Keratinocyte (primary cell): ENCODE measurements around the gene CAMSAP1. TPM values are rescaled to one million over a fixed set of nuclear protein-coding genes. Genes with fewer than 3 reads are reported as not detected.

Experiments used
- DNase-seq: peaks from one replicate; pipeline ENCODE4 v3.0.0-alpha.2; 2011; ENCODE audit warnings: low read depth, missing footprints, low spot score
- FAIRE-seq: peaks from 2 replicates; lab custom pipeline; 2011; peaks lifted over from hg19 to GRCh38; lab: Jason Lieb, UNC
- H2AFZ ChIP-seq: 2 replicates; pipeline ENCODE4 v1.6.0; 2012; ENCODE audit warnings: low read length, control low read depth, inconsistent platforms; ENCODE audit not compliant: control insufficient read depth
- H3K27ac ChIP-seq: 2 replicates; pipeline ENCODE4 v1.5.1; 2011; ENCODE audit warnings: low read length; ENCODE audit not compliant: control insufficient read depth, insufficient read depth
- H3K27me3 ChIP-seq: 3 replicates; pipeline ENCODE4 v1.6.0; 2011; ENCODE audit warnings: low read length; ENCODE audit not compliant: control insufficient read depth, insufficient read depth; ENCODE audit errors: extremely low read depth
- H3K36me3 ChIP-seq, 2 experiments: 2 replicates in 1 of 2; 3 replicates in 1 of 2; pipeline ENCODE4 v1.5.1; 2011; ENCODE audit warnings: low read length in 2 of 2, mild to moderate bottlenecking in 1 of 2; ENCODE audit not compliant: control insufficient read depth in 2 of 2, insufficient read depth in 2 of 2; ENCODE audit errors: extremely low read depth in 1 of 2
- H3K4me1 ChIP-seq: 3 replicates; pipeline ENCODE4 v1.5.1; 2011; ENCODE audit warnings: low read length; ENCODE audit not compliant: control insufficient read depth, insufficient read depth; ENCODE audit errors: extremely low read depth
- H3K4me2 ChIP-seq: 3 replicates; pipeline ENCODE4 v1.6.0; 2011; ENCODE audit warnings: low read depth, low read length; ENCODE audit not compliant: control insufficient read depth, insufficient read depth; ENCODE audit errors: extremely low read depth
- H3K4me3 ChIP-seq, 3 experiments: fragments of 200-600 bp in 1 of 3; sonication (generic) in 1 of 3; 2 replicates in 2 of 3; 3 replicates in 1 of 3; pipeline ENCODE4 v1.5.1; 2011 to 2016; ENCODE audit warnings: low read length in 3 of 3, mild to moderate bottlenecking in 3 of 3, control low read depth in 2 of 3, inconsistent platforms in 1 of 3, low read depth in 1 of 3, mixed read lengths in 1 of 3, mixed run types in 1 of 3, moderate library complexity in 1 of 3; ENCODE audit not compliant: control insufficient read depth in 2 of 3, insufficient read depth in 2 of 3; ENCODE audit errors: extremely low read depth in 1 of 3
- H3K79me2 ChIP-seq: 2 replicates; pipeline ENCODE4 v1.6.0; 2012; ENCODE audit warnings: low read length; ENCODE audit not compliant: control insufficient read depth, insufficient read depth
- H3K9ac ChIP-seq: 3 replicates; pipeline ENCODE4 v1.6.0; 2011; ENCODE audit warnings: low read length; ENCODE audit not compliant: control insufficient read depth, insufficient read depth; ENCODE audit errors: extremely low read depth
- H3K9me1 ChIP-seq: 3 replicates; pipeline ENCODE4 v1.6.0; 2011; ENCODE audit warnings: low read length; ENCODE audit not compliant: control insufficient read depth, insufficient read depth; ENCODE audit errors: extremely low read depth
- H3K9me3 ChIP-seq: 2 replicates; pipeline ENCODE4 v1.5.1; 2012; ENCODE audit warnings: low read depth, low read length; ENCODE audit not compliant: control insufficient read depth
- H4K20me1 ChIP-seq: 3 replicates; pipeline ENCODE4 v1.6.0; 2011; ENCODE audit warnings: low read length; ENCODE audit not compliant: control insufficient read depth, insufficient read depth; ENCODE audit errors: extremely low read depth
- CTCF ChIP-seq, 3 experiments: IDR thresholded peaks in 1 of 3; conservative IDR thresholded peaks in 1 of 3; optimal IDR thresholded peaks in 1 of 3; 2 replicates in 2 of 3; 3 replicates in 1 of 3; pipeline versions ENCODE3 to v1.5.1; 2011; ENCODE audit warnings: low read length in 3 of 3, mild to moderate bottlenecking in 3 of 3, moderate library complexity in 2 of 3, control low read depth in 1 of 3, inconsistent platforms in 1 of 3; ENCODE audit not compliant: insufficient read depth in 2 of 3; ENCODE audit errors: extremely low read depth in 1 of 3
- EZH2 ChIP-seq: IDR thresholded peaks from one replicate; pipeline ENCODE4 v1.6.1; 2012; ENCODE audit warnings: inconsistent platforms, mild to moderate bottlenecking, low read length, moderate library complexity
- dilution Hi-C: fragments of 300-500 bp; cut with MboI; formaldehyde crosslinking; loops from one replicate; pipeline ENCODE4 v1.7.0; 2020; ENCODE audit warnings: low sequenced_read_pairs; ENCODE audit not compliant: extremely low pct_ligation_motif_present
- polyA plus RNA-seq, 5 experiments: library from polyadenylated mRNA; depleted of rRNA in 3 of 5; stranded (reverse) in 3 of 5; stranded (forward) in 1 of 5; unstranded in 1 of 5; fragments of >200 nt; gene quantifications; 1 replicate in 1 of 5; 2 replicates in 3 of 5; 3 replicates in 1 of 5; pipeline versions ENCODE4 v1.2.1 to v1.2.3, GENCODE V29; 2011 to 2012; ENCODE audit warnings: missing spikeins in 2 of 5, low read depth in 1 of 5, low replicate concordance in 1 of 5

Gene CAMSAP1
- polyA plus RNA-seq, 1 donor (not counting 4 experiments of a cell fraction or from before 2014, with no cell fraction given): 8.3 TPM

- H3K9me1 ChIP-seq: no peaks in the 10 kb centered on the region
- peaks cover 13% of the 10 kb centered on the region in 2 experiments for H3K36me3 ChIP-seq
These were observed 96.4 kb downstream of the CAMSAP1 start for GRCh38 chr9:135810806-135811575.

GRCh38 chr9:135809166-135809565, 98.2 kb downstream of the CAMSAP1 start:
- Histone ChIP-seq H3K9me1 (no peaks in the 10 kb centered on the region), H2AFZ (no peak overlapping the region), H3K9me3 (no peaks in the 10 kb centered on the region), H3K79me2 (no peaks in the 10 kb centered on the region), H3K4me2 (no peak overlapping the region), H4K20me1 (no peaks in the 10 kb centered on the region), H3K27me3 (no peaks in the 10 kb centered on the region), H3K36me3 (peaks cover 10% of the 10 kb centered on the region in 2 experiments), H3K27ac (no peak overlapping the region), H3K4me1 (no peaks in the 10 kb centered on the region), H3K4me3 (no peak overlapping the region), H3K9ac (no peak overlapping the region)
- TF ChIP-seq CTCF (optimal IDR thresholded peaks at IDR 0.05 in 1 of 3, IDR thresholded peaks at IDR 0.05 in 1 of 3, conservative IDR thresholded peaks at IDR 0.05 in 1 of 3; ENCODE audit: extremely low read depth in 1 of 3, insufficient read depth in 2 of 3, low read length in 3 of 3) (no peak), EZH2 (no peak)
- dilution Hi-C loops: no loop called here
- DNase-seq (no peak), FAIRE-seq (no peak)

More at GRCh38 chr9:135810806-135811575, 96.4 kb downstream of the CAMSAP1 start:
- Histone ChIP-seq H3K79me2 (no peaks in the 10 kb centered on the region), H3K27me3 (no peaks in the 10 kb centered on the region), H3K4me1 (no peaks in the 10 kb centered on the region), H2AFZ (no peak overlapping the region), H3K9ac (no peak overlapping the region), H4K20me1 (no peaks in the 10 kb centered on the region), H3K4me2 (no peak overlapping the region), H3K9me3 (no peaks in the 10 kb centered on the region), H3K27ac (no peak overlapping the region), H3K4me3 (no peak overlapping the region)
- no peak for TF ChIP-seq CTCF (optimal IDR thresholded peaks at IDR 0.05 in 1 of 3, IDR thresholded peaks at IDR 0.05 in 1 of 3, conservative IDR thresholded peaks at IDR 0.05 in 1 of 3; ENCODE audit: extremely low read depth in 1 of 3, insufficient read depth in 2 of 3, low read length in 3 of 3)
- no peak for TF ChIP-seq EZH2
- dilution Hi-C loops: no loop called here
- no peak for DNase-seq
- no peak for FAIRE-seq
